SK-N-DZ (cell line): ENCODE results near the gene COL18A1.

Experiments used
- DNase-seq: peaks from one replicate; pipeline ENCODE4 v3.0.0-alpha.2; 2015; ENCODE audit warnings: low spot score

COL18A1 gene

GRCh38 chr21:45413922-45414321 lies 9.0 kb downstream of the COL18A1 start:
- DNase-seq: no peak

GRCh38 chr21:45414396-45415187 lies 9.6 kb downstream of the COL18A1 start:
- DNase-seq: no peak

GRCh38 chr21:45415188-45415942 lies 10.4 kb downstream of the COL18A1 start:
- no peak for DNase-seq

- DNase-seq: no peak
These were observed 11.1 kb downstream of the COL18A1 start for GRCh38 chr21:45415943-45416611.

- DNase-seq: no peak
These were observed 11.7 kb downstream of the COL18A1 start for GRCh38 chr21:45416620-45417019.

- no peak for DNase-seq
These were observed 12.4 kb downstream of the COL18A1 start for GRCh38 chr21:45417256-45417950.

- no peak for DNase-seq
These were observed 13.0 kb downstream of the COL18A1 start for GRCh38 chr21:45417951-45418300.

GRCh38 chr21:45418301-45419071 lies 13.5 kb downstream of the COL18A1 start:
- DNase-seq: no peak

GRCh38 chr21:45419162-45419561 lies 14.2 kb downstream of the COL18A1 start:
- no peak for DNase-seq

- no peak for DNase-seq
These were observed 15.4 kb downstream of the COL18A1 start for GRCh38 chr21:45420061-45421041.

- no peak for DNase-seq
These were observed 16.3 kb downstream of the COL18A1 start for GRCh38 chr21:45421071-45421845.

- DNase-seq: no peak
These were observed 17.1 kb downstream of the COL18A1 start for GRCh38 chr21:45421846-45422775.

- no peak for DNase-seq
These were observed 18.4 kb downstream of the COL18A1 start for GRCh38 chr21:45423201-45423955.

GRCh38 chr21:45423968-45424853 lies 19.2 kb downstream of the COL18A1 start:
- no peak for DNase-seq

- no peak for DNase-seq
These were observed 20.2 kb downstream of the COL18A1 start for GRCh38 chr21:45424854-45425795.
